ENCODE results near the gene CDK14.
"Not testable (repeated sequence)": the region's sequence is repeated elsewhere in the genome, so short reads cannot be mapped to it uniquely, and the experiment has no call there.

The CDK14 gene

DNA sequence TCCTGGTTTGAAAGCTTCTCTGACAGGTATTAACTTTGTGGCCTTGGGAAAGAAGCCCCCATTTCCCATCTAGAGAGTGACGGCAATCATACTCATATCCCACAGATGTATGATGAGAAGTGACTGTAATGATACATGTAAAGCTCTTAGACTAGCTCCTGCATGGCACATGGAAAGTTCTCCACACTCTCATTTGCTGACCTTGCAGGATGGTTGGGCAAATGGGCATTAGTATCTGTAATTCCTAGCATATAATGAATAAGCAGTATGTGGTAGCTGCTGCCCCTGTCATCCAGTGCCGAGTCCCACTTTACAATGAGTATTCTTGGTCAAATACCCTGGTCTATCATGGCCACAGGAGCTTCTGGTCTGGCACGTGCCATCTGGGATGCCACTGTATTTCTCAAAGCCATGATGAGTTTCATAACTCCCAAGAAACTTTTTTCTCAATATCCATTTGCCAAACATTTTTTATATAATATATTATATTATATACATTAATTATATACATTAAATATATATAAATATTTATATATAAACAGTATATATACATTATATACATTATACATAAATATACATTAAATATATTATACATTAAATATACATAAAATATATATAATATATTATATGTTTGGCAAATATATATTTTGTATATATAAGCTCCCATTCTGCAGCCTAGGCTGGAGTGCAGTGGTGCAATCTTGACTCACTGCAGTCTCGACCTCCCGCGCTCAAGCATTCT is 561.6 kb downstream of the CDK14 start:
- no peak for DNase-seq (ENCODE audit: low read depth)

DNA sequence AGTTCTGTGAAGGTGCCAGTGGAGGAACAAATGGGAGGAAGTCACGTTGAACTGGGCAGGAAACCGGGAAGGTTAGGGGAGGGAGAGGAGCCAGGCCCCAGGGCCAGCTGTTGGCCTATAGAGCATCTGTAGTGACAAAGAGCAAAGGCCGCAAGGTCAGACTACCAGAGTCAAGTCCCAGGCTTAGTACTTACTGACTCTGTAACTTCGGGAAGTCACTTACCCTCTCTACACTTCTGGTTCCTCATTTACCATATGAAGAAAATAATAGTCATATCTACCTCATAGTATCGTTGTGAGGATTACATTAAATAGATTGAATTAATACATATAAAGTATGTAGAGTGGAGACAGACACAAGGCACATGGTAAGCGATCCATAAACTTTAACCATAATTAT is 566.3 kb downstream of the CDK14 start:
- no peak for DNase-seq (ENCODE audit: low read depth)

DNA sequence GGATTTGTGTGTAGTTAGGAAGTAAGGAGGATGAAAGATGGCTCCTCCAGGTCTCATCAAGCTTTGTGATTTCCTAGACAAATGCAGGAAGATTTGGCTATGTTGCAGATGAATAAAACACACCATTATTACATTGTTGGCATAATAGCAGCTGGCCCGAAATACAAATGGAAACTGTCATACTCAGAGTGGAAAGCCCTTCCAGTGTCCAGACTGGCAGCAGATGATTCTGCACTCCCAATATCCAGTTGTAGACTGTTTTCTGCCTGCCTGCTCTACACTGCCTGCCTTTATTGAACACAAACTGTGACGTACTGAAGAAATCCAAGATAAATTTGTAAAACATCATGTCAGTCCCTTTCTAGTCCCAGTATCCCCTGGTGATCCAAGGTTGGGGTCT is 568.4 kb downstream of the CDK14 start:
- DNase-seq (ENCODE audit: low read depth): no peak

DNA sequence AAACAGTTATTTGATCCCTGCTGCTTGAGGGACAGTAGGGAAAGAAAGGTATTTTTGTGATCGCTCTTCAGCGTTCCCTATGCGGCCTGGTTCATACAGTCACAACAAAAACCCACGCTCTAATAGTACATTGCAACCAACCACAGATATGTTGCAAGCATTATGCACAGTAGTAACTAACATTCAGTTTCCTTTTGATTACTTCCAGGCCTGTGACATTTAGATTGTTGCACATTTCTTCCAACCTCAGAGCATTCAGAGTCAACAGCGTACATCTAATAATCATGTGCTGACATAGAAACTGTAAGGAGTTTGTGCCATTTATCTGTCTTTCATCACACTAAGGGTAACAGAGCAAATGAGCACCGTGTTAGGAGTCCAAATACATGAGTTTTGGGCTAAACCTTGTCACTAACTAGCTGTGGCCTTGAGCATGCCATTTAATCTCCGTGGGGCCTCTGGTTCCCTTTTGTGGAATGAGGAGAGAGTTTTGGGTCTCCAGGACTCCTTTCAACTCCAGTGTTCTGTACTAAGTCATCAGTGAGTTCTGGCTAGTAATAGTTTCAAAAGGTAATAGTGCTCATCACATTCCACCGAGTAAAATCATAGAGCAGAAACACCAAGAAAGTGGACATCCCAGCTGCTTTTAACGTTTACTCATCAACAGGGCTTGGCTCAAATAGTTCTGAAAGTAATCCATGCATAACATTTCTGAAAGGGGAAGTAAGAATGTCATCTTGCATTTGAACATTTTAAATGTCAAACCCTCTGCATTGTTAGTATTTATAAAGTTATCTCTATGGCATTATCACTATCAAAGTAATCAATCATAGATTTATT is 569.1 kb downstream of the CDK14 start:
- DNase-seq (ENCODE audit: low read depth): no peak

DNA sequence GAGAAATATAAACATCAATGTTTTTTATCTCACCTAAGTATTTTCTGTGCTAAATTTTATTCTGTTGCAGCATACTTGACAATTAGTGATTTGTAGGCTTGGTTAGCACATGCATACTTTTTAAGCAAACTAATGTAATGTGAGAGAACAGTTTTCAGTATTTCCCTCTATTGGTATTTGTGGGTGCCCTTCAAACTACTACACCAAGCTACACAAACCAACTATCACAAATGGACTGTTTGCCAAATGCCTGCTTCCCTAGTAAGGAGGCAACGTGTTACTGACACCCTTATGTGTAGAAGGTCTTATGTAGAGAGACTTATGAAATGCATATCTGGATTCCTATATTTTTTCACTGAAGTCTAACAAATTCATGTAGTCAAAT is 569.7 kb downstream of the CDK14 start:
- DNase-seq (ENCODE audit: low read depth): no peak

DNA sequence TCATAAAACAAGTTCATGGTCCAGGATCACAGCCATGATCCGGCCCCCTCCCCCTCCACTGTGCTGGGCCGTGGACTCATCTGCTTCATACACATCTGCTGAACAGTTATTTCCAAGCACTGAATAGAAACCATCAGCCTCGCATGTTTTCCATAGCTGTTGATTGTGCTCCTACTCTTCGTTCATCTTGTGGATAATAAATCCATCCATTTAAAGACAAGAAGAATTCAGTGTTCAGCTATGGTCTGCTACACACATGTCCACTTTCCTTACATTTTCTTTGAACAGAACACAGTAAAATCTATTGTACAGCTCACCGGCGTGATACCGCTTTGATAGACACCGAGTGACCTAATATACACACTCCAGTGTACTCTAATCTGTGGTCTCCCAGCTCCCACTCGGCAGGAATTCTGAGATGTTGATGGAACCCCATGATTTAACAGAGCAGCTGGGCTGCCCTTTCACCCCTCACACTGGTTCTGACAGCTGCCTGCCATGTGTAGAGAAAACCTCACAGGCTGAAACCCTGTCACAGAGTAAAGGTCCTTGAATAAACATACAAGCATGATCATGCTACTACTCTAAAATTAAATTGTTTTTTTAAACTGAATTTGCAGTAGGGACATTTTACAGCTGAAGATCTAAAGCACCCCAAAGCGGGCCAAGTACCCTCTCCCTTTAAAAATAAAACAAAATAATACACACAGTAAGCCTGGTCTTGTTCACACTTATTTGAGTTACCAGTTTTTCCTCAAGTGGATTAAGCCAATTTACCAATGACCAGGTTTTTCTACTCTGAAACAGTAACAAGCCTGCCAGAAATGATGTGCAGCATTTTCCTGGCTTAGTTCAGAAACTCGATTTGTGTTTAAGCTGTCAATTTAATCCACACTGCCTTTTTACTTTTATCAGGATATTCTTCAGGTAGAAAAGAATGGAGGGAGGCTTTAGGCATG is 573.0 kb downstream of the CDK14 start:
- no peak for DNase-seq (ENCODE audit: low read depth)

DNA sequence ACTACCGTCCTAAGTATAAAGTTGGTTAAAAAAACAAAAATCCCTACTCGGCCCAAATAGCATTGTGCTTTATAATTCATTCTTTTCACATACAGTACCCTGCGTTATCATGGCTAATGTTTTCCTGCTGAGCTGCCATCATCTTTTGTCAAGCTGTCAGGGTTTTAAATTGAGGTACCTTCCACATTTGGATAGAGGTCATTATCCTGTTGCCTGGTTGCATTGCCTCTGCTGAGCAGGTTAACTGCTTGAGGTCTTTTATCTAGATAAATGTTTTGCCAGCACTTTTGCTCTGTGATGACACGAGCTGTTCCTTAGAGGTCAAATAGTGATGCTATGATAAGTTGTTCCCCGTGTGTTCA is 573.7 kb downstream of the CDK14 start:
- DNase-seq (ENCODE audit: low read depth): no peak

DNA sequence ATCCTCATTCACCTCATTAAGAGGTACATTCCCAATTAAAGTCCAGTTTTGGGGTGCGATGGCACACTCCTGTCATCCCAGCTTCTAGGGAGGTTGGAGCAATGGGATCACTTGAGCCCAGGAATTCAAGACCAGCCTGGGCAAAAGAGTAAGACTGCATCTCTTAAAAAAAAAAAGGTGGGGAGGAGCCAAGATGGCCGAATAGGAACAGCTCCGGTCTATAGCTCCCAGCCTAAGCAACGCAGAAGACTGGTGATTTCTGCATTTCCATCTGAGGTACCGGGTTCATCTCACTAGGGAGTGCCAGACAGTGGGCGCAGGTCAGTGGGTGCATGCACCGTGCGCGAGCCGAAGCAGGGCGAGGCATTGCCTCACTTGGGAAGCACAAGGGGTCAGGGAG is 577.1 kb downstream of the CDK14 start:
- DNase-seq (ENCODE audit: low read depth): not testable (repeated sequence)

DNA sequence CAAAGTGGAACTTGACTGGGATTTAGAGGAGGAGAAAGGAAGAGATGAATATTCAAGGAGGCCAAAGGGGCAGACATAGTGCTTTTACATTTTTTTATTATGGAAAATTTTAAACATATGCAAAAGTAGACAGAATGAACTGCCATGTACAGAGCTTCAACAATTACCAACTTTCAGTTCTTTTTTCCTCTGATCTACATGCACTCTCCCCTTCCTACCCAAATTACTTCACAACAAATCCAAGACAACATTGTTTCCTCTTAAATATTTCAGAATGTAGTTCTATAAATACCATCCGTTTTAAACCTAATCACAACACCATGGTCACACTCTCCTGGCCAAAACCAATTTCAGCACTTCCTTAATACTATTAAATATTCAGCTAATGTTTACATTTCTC is 584.6 kb downstream of the CDK14 start:
- DNase-seq (ENCODE audit: low read depth): no peak

DNA sequence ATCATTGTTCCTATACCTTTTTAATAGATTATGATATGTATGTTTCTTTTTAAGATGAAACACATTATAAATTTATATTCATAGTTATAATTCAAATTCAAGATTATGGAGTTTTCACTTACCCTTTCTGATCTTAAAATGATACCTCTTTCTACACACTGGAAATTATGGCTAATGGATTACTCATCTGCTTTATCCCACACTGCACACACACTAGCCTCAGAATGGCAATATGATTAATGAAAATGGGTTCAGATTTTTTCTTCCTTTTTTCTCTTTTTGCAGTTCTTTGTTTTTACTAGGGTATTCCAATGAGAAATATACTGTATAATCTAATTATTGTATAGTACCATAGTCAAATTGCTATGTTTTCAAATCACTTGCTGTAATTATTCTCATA is 585.8 kb downstream of the CDK14 start:
- no peak for DNase-seq (ENCODE audit: low read depth)

DNA sequence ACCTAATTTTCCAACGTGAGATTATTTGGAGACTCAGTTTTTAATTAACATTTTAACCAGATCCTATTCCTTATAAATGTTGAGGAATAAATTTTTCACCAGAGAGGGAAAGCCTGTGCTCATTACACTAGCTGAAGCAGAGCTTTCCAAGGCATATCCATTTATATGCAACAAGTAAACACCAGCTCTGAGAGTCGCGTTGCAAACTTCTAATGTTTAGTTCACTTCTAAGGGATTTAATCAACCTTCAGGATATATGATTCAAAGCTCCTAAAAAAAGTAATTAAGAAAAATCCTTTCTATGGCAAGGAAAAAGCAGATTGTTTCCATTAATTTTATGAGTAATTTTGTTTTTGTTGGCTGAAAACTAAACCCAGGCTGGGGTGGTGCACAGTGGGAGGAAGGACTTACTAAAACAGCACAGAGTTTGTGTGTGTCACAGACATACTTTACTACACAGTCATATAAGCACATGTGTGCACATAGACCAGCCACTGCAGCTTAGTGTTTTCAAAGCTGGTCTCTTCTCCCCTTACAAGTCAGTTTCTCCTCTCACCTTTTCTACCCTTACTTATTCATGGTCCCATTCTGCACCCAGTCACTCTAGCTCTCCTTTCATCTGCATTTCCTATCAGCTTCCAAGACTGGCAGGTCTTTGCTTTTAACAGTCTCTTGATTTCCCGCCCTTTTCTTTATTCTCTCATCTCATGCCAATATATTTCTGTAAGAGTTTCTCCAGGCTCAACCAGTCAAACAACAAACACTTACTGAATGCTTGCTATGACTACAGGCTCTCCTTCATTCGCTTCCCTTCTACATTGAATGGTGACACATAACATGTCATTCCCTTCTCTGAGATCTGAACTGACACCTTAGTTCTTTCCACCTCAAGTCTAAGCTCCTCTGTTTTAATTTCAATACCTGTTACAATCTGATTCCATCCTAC is 587.0 kb downstream of the CDK14 start:
- no peak for DNase-seq (ENCODE audit: low read depth)

DNA sequence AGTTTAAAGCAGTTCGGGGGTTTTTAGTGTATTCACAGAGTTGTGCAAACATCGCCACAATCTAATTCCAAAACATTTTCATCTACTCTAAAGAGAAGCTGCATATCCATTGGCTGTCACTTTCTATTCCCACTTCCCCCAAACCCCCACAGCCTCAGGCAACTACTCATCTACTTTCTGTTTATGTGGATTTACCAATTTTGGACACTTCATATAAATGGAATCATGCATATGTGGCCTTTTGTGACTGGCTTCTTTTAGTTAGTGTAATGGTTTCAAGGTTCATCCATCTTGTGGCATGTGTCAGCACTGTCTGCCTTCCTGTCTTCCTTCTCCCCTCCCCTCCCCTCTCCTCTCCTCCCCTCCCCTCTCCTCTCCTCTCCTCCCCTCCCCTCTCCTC is 589.6 kb downstream of the CDK14 start:
- no peak for DNase-seq (ENCODE audit: low read depth)

DNA sequence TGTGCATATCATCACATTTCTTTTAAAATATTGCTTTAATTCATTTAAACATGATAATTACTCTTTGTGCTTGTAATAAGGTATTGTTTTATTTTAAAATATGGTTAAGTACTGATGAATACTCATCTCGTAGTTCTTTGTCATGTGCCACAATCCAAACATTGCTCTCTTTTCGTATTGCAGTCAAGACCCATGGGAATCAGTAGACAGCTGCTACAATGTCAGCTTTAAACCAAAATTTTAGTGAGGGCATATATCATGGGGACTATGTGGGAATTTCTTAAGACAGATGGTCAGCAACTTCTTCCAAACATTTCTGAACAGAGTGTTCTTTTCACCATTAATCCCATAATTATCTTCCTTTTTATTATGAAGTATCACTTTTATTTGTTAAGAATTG is 590.9 kb downstream of the CDK14 start:
- no peak for DNase-seq (ENCODE audit: low read depth)

DNA sequence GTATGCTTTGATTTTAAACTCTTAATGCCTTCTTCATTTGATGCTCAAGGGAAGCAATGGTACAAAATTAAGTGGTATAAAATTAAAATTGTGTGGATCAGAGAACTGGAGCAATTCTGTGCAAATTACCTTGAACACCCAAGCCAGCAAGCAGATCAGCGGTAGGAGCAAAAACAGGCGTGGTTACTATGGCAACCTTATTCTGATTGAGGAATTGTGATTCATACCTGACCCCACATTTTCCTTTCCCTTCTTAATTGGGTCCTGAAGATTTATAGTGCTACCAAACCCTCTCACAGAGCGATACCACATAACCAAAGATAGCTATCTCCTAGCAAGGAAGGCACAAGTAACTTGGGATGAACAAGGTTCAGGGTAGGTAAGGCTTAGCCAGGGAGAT is 595.6 kb downstream of the CDK14 start:
- DNase-seq (ENCODE audit: low read depth): no peak

DNA sequence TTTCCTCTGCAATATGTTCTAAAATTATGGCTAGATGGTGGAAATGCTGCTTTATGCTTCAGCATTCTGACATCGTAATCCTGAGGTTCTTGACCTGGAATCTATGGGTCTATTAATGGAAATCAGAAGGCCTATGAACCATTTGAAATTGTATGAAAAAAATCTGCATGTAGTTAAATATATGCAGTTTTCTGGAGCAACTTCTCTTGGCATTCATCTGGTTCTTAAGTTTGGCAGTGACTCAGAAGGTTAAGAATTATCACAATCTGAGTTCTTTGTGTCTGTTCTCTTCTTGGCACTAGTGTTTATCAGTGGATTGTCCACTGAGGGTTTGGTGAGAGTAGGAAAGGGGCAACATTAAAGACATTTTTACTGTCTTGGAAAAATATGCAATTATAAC is 597.0 kb downstream of the CDK14 start:
- DNase-seq (ENCODE audit: low read depth): no peak

DNA sequence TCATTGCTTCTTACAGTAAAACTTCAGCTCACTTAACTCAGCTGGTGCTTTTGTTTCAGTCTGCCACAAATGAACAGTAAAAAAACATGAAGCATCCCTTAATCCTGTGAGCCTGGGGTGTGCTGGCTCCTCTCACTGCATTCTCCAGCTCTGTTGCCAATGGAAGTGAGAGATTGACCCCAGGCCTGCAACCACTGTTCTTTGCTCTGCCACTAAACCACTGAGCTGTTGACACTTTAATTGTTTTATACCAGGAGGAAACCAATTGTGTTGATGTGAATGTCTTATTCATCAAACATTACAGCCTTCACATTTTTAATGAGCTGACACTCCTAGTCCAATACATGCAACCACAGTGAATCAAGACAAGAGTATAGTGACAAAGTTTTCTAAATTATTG is 598.7 kb downstream of the CDK14 start:
- DNase-seq (ENCODE audit: low read depth): no peak

DNA sequence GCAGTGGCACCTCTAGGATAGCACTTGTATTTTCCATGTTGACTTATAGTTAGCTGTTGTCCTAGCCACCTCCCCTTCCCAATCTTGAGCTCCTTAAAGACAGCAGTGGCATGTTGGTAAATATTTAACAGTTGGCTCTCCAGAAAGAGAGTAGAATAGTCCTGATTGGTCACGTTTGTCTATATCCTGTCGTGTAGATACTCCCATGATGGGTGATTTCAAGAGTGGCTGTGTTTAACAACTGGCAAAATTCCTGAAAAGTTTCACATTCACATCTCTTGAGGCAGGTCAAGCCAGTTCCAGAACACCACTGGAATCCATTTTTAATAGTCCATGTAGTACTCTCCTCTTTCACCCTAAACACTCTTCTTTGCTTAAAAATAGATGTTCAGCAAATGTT is 599.9 kb downstream of the CDK14 start:
- DNase-seq (ENCODE audit: low read depth): no peak

DNA sequence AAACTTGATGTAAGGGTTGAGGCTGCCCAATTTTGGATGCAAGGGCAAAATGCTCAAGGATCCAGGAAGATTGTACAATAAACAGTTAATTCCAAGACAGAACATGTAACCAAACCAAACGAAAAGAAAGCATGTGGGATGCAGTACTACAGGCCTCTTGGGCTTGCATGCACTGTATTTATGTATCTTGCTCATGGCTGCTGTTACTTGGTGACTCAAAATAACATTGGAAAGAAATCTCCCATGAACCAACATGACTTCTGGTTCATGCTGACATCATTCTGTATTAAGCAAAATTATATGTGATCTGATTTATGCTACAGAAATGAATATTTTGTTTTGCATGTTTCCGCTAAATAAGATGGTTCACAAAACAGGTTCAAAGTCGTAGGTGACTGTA is 602.2 kb downstream of the CDK14 start:
- DNase-seq (ENCODE audit: low read depth): no peak

DNA sequence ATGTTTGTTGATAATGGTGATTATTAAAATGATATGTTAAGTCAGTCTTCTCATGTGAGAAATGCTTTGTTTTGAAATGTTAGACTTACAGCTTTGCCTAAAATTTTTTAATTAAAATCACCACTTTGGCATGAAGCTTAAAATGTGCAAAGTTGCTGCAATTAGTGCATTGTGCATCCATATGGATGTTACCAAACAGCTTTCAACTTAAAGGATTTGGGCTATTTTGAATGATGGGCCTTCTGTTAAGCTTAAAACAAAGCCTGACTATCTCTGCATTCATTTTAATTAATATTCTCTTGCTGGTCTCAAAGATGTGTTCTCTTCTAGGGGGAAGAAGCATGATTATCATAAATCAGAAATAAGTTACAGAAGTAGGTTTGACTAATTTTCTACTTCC is 603.5 kb downstream of the CDK14 start:
- DNase-seq (ENCODE audit: low read depth): no peak

DNA sequence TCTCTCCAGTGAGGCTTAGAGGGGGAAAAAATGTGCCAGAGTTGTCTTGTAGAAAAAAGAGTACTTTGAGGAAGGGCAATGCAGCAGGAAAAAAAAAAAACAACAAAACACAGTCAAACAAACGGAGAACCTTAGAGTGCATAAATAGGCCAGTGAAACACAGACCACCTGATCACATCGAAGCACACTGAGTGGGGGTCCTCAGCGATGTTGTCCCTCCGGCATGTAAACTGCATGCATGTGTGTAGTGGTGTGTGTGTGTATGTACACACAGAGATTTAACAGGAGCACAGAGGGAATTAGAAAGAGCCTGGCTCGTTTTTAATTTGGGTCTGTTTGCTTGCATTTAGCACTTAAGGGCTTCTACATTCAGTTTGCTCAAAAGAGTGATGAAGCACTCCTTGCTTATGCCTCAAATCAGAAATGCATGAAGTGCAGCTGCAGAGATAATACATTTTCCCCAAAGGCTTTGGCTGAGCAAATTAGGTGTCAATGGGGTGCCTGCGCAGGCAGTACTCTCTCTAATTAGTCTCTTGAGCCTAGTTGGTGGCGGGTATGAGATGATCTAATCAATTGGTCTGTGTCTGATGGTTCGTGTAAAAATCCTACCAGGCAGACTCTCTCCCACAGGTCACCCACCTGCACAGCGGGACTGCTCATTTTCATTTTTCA is 605.5 kb downstream of the CDK14 start:
- no peak for DNase-seq (ENCODE audit: low read depth)
